Mesenchymal stem cell (in vitro differentiated cells and primary cell): ENCODE data around the gene CALB2.

Source experiments
- DNase-seq: peaks from one replicate; pipeline ENCODE4 v3.0.0-alpha.2; 2013
- H2AFZ ChIP-seq: one replicate; pipeline ENCODE4 v1.6.1; 2013; ENCODE audit warnings: low read depth, mild to moderate bottlenecking, control low read depth, inconsistent platforms, low read length, moderate library complexity
- H2AK5ac ChIP-seq: 2 replicates; pipeline ENCODE4 v1.6.1; 2013; ENCODE audit warnings: low read length, moderate library complexity, mild to moderate bottlenecking, inconsistent platforms; ENCODE audit not compliant: severe bottlenecking
- H2BK120ac ChIP-seq: one replicate; pipeline ENCODE4 v1.6.1; 2013; ENCODE audit warnings: low read depth, mild to moderate bottlenecking, inconsistent platforms, low read length, moderate library complexity
- H2BK12ac ChIP-seq, 2 experiments: one replicate each; pipeline ENCODE4 v1.6.1; 2013; ENCODE audit warnings: inconsistent platforms in 2 of 2, low read length in 2 of 2, mild to moderate bottlenecking in 2 of 2, moderate library complexity in 2 of 2, control low read depth in 1 of 2
- H2BK15ac ChIP-seq: one replicate; pipeline ENCODE4 v1.6.1; 2013; ENCODE audit warnings: mild to moderate bottlenecking, low read depth, inconsistent platforms; ENCODE audit not compliant: poor library complexity, severe bottlenecking
- H2BK5ac ChIP-seq: 2 replicates; pipeline ENCODE4 v1.6.1; 2013; ENCODE audit warnings: low read depth, mild to moderate bottlenecking, low read length, control low read depth, inconsistent platforms; ENCODE audit not compliant: poor library complexity, severe bottlenecking
- H3K14ac ChIP-seq, 2 experiments: one replicate each; pipeline ENCODE4 v1.6.1; 2013; ENCODE audit warnings: inconsistent platforms in 2 of 2, low read length in 2 of 2, control low read depth in 1 of 2, mild to moderate bottlenecking in 1 of 2, moderate library complexity in 1 of 2
- H3K18ac ChIP-seq, 2 experiments: one replicate each; pipeline ENCODE4 v1.6.1; 2013; ENCODE audit warnings: inconsistent platforms in 2 of 2, low read length in 2 of 2, control low read depth in 1 of 2, low read depth in 1 of 2, mild to moderate bottlenecking in 1 of 2
- H3K23ac ChIP-seq, 2 experiments: one replicate each; pipeline ENCODE4 v1.6.1; 2013; ENCODE audit warnings: inconsistent platforms in 2 of 2, low read length in 2 of 2, mild to moderate bottlenecking in 2 of 2, moderate library complexity in 2 of 2, control low read depth in 1 of 2
- H3K27ac ChIP-seq: 2 replicates; pipeline ENCODE4 v1.5.1; 2013; ENCODE audit warnings: mild to moderate bottlenecking, moderate library complexity, low read length, control low read depth, inconsistent platforms; ENCODE audit not compliant: poor library complexity, severe bottlenecking
- H3K27me3 ChIP-seq, 2 experiments: 2 replicates each; pipeline versions ENCODE4 v1.6.1 to v1.7.0; 2013; ENCODE audit warnings: low read length in 2 of 2, mild to moderate bottlenecking in 2 of 2, moderate library complexity in 2 of 2, control low read depth in 1 of 2, inconsistent platforms in 1 of 2; ENCODE audit not compliant: control insufficient read depth in 1 of 2, insufficient read depth in 1 of 2
- H3K36me3 ChIP-seq, 2 experiments: 2 replicates each; pipeline versions ENCODE4 v1.6.1 to v1.7.0; 2013; ENCODE audit warnings: low read length in 2 of 2, control low read depth in 1 of 2, inconsistent platforms in 1 of 2, low read depth in 1 of 2, mild to moderate bottlenecking in 1 of 2; ENCODE audit not compliant: insufficient read depth in 2 of 2, control insufficient read depth in 1 of 2
- H3K4ac ChIP-seq, 2 experiments: one replicate each; pipeline ENCODE4 v1.6.1; 2013; ENCODE audit warnings: inconsistent platforms in 2 of 2, low read length in 2 of 2, mild to moderate bottlenecking in 2 of 2, moderate library complexity in 2 of 2, control low read depth in 1 of 2, low read depth in 1 of 2
- H3K4me1 ChIP-seq: 2 replicates; pipeline ENCODE4 v1.6.1; 2013; ENCODE audit warnings: low read depth, low read length, control low read depth; ENCODE audit not compliant: control insufficient read depth, insufficient read depth
- H3K4me2 ChIP-seq: 2 replicates; pipeline ENCODE4 v1.6.1; 2013; ENCODE audit warnings: low read length, mild to moderate bottlenecking, inconsistent platforms; ENCODE audit not compliant: poor library complexity, severe bottlenecking
- H3K4me3 ChIP-seq, 2 experiments: 2 replicates each; pipeline versions ENCODE4 v1.5.1 to v1.7.0; 2013; ENCODE audit warnings: low read length in 2 of 2, mild to moderate bottlenecking in 2 of 2, control low read depth in 1 of 2, low read depth in 1 of 2; ENCODE audit not compliant: insufficient read depth in 1 of 2
- H3K79me1 ChIP-seq: replicated peaks from 2 replicates; pipeline ENCODE4 v1.6.1; 2013; ENCODE audit warnings: mild to moderate bottlenecking, control low read depth, low read length, inconsistent platforms; ENCODE audit not compliant: poor library complexity, severe bottlenecking
- H3K9ac ChIP-seq: 2 replicates; pipeline ENCODE4 v1.7.0; 2013; ENCODE audit warnings: mild to moderate bottlenecking, low read length, moderate library complexity
- H3K9me3 ChIP-seq: 2 replicates; pipeline ENCODE4 v1.7.0; 2013; ENCODE audit warnings: mild to moderate bottlenecking, low read length; ENCODE audit not compliant: control insufficient read depth
- H4K8ac ChIP-seq: one replicate; pipeline ENCODE4 v1.6.1; 2013; ENCODE audit warnings: inconsistent platforms, mild to moderate bottlenecking, low read length, moderate library complexity
- H4K91ac ChIP-seq: one replicate; pipeline ENCODE4 v1.6.1; 2013; ENCODE audit warnings: mild to moderate bottlenecking, low read length, inconsistent platforms
- WGBS: methylation state at CpG from one replicate; pipeline ENCODE4 v1.1.7; 2013; ENCODE audit warnings: mixed read lengths; 5-methylcytosine and 5-hydroxymethylcytosine counted together

The CALB2 gene

GRCh38 chr16:71406316-71406715 lies 47.8 kb downstream of the CALB2 start:
- Histone ChIP-seq H4K8ac (no peak overlapping the region), H4K91ac (no peak overlapping the region), H3K9me3 (peaks cover 6% of the 10 kb centered on the region), H3K4me1 (no peaks in the 10 kb centered on the region), H3K9ac (no peak overlapping the region), H3K4ac (no peak overlapping the region), H3K4me3 (no peak overlapping the region), H2AFZ (no peak overlapping the region), H3K14ac (no peak overlapping the region), H2BK120ac (no peak overlapping the region), H3K23ac (no peak overlapping the region), H2BK15ac (no peak overlapping the region), H3K79me1 (no peaks in the 10 kb centered on the region), H2BK5ac (no peak overlapping the region), H3K27ac (no peak overlapping the region), H3K4me2 (no peak overlapping the region), H2AK5ac (no peak overlapping the region), H3K18ac (no peak overlapping the region), H2BK12ac (no peak overlapping the region), H3K36me3 (no peaks in the 10 kb centered on the region), H3K27me3 (peaks cover 6 to 75% of the 10 kb centered on the region in 2 experiments)
- no peak for DNase-seq
- 87% methylated on average over 5 of the region's 5 CpGs for WGBS

GRCh38 chr16:71406724-71407123 lies 48.2 kb downstream of the CALB2 start:
- Histone ChIP-seq H3K27me3 (peaks cover 6 to 78% of the 10 kb centered on the region in 2 experiments), H2AK5ac (no peak overlapping the region), H3K4me1 (no peaks in the 10 kb centered on the region), H3K79me1 (no peaks in the 10 kb centered on the region), H2AFZ (no peak overlapping the region), H4K8ac (no peak overlapping the region), H2BK120ac (no peak overlapping the region), H3K4me3 (no peak overlapping the region), H2BK12ac (no peak overlapping the region), H4K91ac (no peak overlapping the region), H3K36me3 (no peaks in the 10 kb centered on the region), H3K18ac (no peak overlapping the region), H2BK15ac (no peak overlapping the region), H3K4ac (no peak overlapping the region), H3K4me2 (no peak overlapping the region), H2BK5ac (no peak overlapping the region), H3K14ac (no peak overlapping the region), H3K9ac (no peak overlapping the region), H3K27ac (no peak overlapping the region), H3K23ac (no peak overlapping the region), H3K9me3 (peaks cover 6% of the 10 kb centered on the region)
- 65% methylated on average over 8 of the region's 8 CpGs for WGBS
- DNase-seq = no peak

- no peak overlapping the region for H3K4me3 ChIP-seq
Measured at GRCh38 chr16:71407731-71408130, 49.2 kb downstream of the CALB2 start.

GRCh38 chr16:71408536-71408935 lies 50.0 kb downstream of the CALB2 start:
- H2BK12ac ChIP-seq = no peak overlapping the region
- H3K23ac ChIP-seq = no peak overlapping the region
- no peak overlapping the region for H2BK15ac ChIP-seq
- no peak overlapping the region for H4K91ac ChIP-seq
- no peak overlapping the region for H2BK120ac ChIP-seq
- H3K79me1 ChIP-seq = no peaks in the 10 kb centered on the region
- H3K9ac ChIP-seq = no peak overlapping the region
- H3K9me3 ChIP-seq = peaks cover 6% of the 10 kb centered on the region
- H3K4me2 ChIP-seq = no peak overlapping the region
- H3K27ac ChIP-seq = no peak overlapping the region
- peaks cover 6% of the 10 kb centered on the region for H3K4me1 ChIP-seq
- peaks cover 6 to 84% of the 10 kb centered on the region in 2 experiments for H3K27me3 ChIP-seq
- H3K4me3 ChIP-seq = no peak overlapping the region
- DNase-seq = no peak
- no peak overlapping the region for H3K4ac ChIP-seq
- H2AFZ ChIP-seq = no peak overlapping the region
- H2AK5ac ChIP-seq = no peak overlapping the region
- H3K18ac ChIP-seq = no peak overlapping the region
- no peak overlapping the region for H4K8ac ChIP-seq
- 54% methylated on average over 2 of the region's 3 CpGs for WGBS
- H3K14ac ChIP-seq = no peak overlapping the region
- no peaks in the 10 kb centered on the region for H3K36me3 ChIP-seq
- no peak overlapping the region for H2BK5ac ChIP-seq

More at GRCh38 chr16:71407731-71408130, 49.2 kb downstream of the CALB2 start:
- no peaks in the 10 kb centered on the region for H3K79me1 ChIP-seq
- H2AFZ ChIP-seq = no peak overlapping the region
- H2BK120ac ChIP-seq = no peak overlapping the region
- 82% methylated on average over 1 of the region's 1 CpG for WGBS
- H3K4me2 ChIP-seq = no peak overlapping the region
- no peak overlapping the region for H4K91ac ChIP-seq
- no peak overlapping the region for H2BK15ac ChIP-seq
- DNase-seq = no peak
- no peak overlapping the region for H3K4ac ChIP-seq
- no peak overlapping the region for H3K9ac ChIP-seq
- H3K23ac ChIP-seq = no peak overlapping the region
- no peak overlapping the region for H2BK5ac ChIP-seq
- H3K36me3 ChIP-seq = no peaks in the 10 kb centered on the region
- H3K18ac ChIP-seq = no peak overlapping the region
- H3K27ac ChIP-seq = no peak overlapping the region
- H3K4me1 ChIP-seq = peaks cover 6% of the 10 kb centered on the region
- H4K8ac ChIP-seq = no peak overlapping the region
- no peak overlapping the region for H2AK5ac ChIP-seq
- H3K14ac ChIP-seq = no peak overlapping the region
- H2BK12ac ChIP-seq = no peak overlapping the region
- H3K9me3 ChIP-seq = peaks cover 6% of the 10 kb centered on the region
- H3K27me3 ChIP-seq = peaks cover 6 to 77% of the 10 kb centered on the region in 2 experiments
